Measurements from ENCODE around the gene SRPK2.
"Not testable (repeated sequence)": the region's sequence is repeated elsewhere in the genome, so short reads cannot be mapped to it uniquely, and the experiment has no call there.

SRPK2 gene

GRCh38 chr7:105339404-105340323, 49.1 kb downstream of the SRPK2 start:
- no peak for FAIRE-seq

- FAIRE-seq, result no peak
These were observed 51.2 kb downstream of the SRPK2 start for GRCh38 chr7:105337529-105337928.

- FAIRE-seq, result peak; percentile 93
These were observed 52.7 kb downstream of the SRPK2 start for GRCh38 chr7:105336009-105336408.

GRCh38 chr7:105332661-105333060, 56.1 kb downstream of the SRPK2 start:
- FAIRE-seq, result not testable (repeated sequence)

- FAIRE-seq, result no peak
These were observed 58.2 kb downstream of the SRPK2 start for GRCh38 chr7:105330526-105330925.

- FAIRE-seq, result no peak
These were observed 61.5 kb downstream of the SRPK2 start for GRCh38 chr7:105327201-105327600.

- FAIRE-seq, result no peak
These were observed 63.4 kb downstream of the SRPK2 start for GRCh38 chr7:105325216-105325904.

- FAIRE-seq, result not testable (repeated sequence)
These were observed 64.1 kb downstream of the SRPK2 start for GRCh38 chr7:105324606-105325005.

- FAIRE-seq, result no peak
These were observed 65.4 kb downstream of the SRPK2 start for GRCh38 chr7:105323366-105323765.

- FAIRE-seq, result no peak
These were observed 66.0 kb downstream of the SRPK2 start for GRCh38 chr7:105322655-105323277.

- FAIRE-seq, result no peak
These were observed 66.8 kb downstream of the SRPK2 start for GRCh38 chr7:105321754-105322455.

GRCh38 chr7:105320896-105321295, 67.8 kb downstream of the SRPK2 start:
- no peak for FAIRE-seq

- FAIRE-seq, result no peak
These were observed 69.1 kb downstream of the SRPK2 start for GRCh38 chr7:105319578-105319977.

GRCh38 chr7:105316578-105317344, 72.0 kb downstream of the SRPK2 start:
- no peak for FAIRE-seq

- no peak for FAIRE-seq
These were observed 73.4 kb downstream of the SRPK2 start for GRCh38 chr7:105315357-105315756.

GRCh38 chr7:105309235-105310169, 79.2 kb downstream of the SRPK2 start:
- FAIRE-seq, result no peak

GRCh38 chr7:105307163-105307672, 81.5 kb downstream of the SRPK2 start:
- no peak for FAIRE-seq

GRCh38 chr7:105306298-105306748, 82.4 kb downstream of the SRPK2 start:
- FAIRE-seq, result no peak

- FAIRE-seq, result no peak
These were observed 83.1 kb downstream of the SRPK2 start for GRCh38 chr7:105305633-105306032.

- no peak for FAIRE-seq
These were observed 84.5 kb downstream of the SRPK2 start for GRCh38 chr7:105304040-105304895.
